WTC11 (cell line): ENCODE data around the gene PLEKHM3.

Experiments used
- E2F5 ChIP-seq: sonication (generic); formaldehyde crosslinking; IDR thresholded peaks from 2 replicates; pipeline ENCODE4 v1.8.1; 2022; ENCODE audit warnings: mild to moderate bottlenecking, moderate library complexity, missing genetic modification reagents
- FOXK1 ChIP-seq: sonication (generic); formaldehyde crosslinking; IDR thresholded peaks from 2 replicates; pipeline ENCODE4 v1.8.0; 2022; ENCODE audit warnings: mild to moderate bottlenecking, moderate library complexity, missing genetic modification reagents
- GTF2I ChIP-seq: fragments of 250-450 bp; sonication (Bioruptor Pico); conservative IDR thresholded peaks from 2 replicates; pipeline ENCODE4 v1.4.0; 2021; ENCODE audit warnings: mild to moderate bottlenecking
- MAX ChIP-seq: sonication (generic); formaldehyde crosslinking; IDR thresholded peaks from 2 replicates; pipeline ENCODE4 v1.8.0; 2022; ENCODE audit warnings: mild to moderate bottlenecking, missing genetic modification reagents
- STAT6 ChIP-seq: sonication (generic); formaldehyde crosslinking; conservative IDR thresholded peaks from 2 replicates; pipeline ENCODE4 v1.8.1; 2023; ENCODE audit warnings: mild to moderate bottlenecking, low read depth, missing genetic modification reagents, moderate library complexity
- USF2 ChIP-seq: sonication (generic); formaldehyde crosslinking; IDR thresholded peaks from 2 replicates; pipeline ENCODE4 v1.8.1; 2023; ENCODE audit warnings: mild to moderate bottlenecking, missing genetic modification reagents, moderate library complexity

GRCh38 chr2:207870814-207871213, 154.5 kb downstream of the PLEKHM3 start:
- no peak for TF ChIP-seq GTF2I
- no peak for TF ChIP-seq MAX (CRISPR knock-in tag)
- no peak for TF ChIP-seq E2F5
- TF ChIP-seq STAT6 = no peak
- no peak for TF ChIP-seq FOXK1 (CRISPR knock-in tag)
- TF ChIP-seq USF2 = no peak
